GM18951 (cell line): ENCODE data around the gene ELAPOR1.
"Not testable (repeated sequence)": the region's sequence is repeated elsewhere in the genome, so short reads cannot be mapped to it uniquely, and the experiment has no call there.

ENCODE experiments used
- POLR2A ChIP-seq: IDR thresholded peaks from 4 replicates; pipeline ENCODE4 v1.6.1; 2011; ENCODE audit warnings: mild to moderate bottlenecking; ENCODE audit not compliant: insufficient read length, insufficient read depth; ENCODE audit errors: extremely low read depth
- in situ Hi-C: fragments of 300-500 bp; cut with MboI; formaldehyde crosslinking; loops from one replicate; pipeline ENCODE4 v1.12.0; 2022; ENCODE audit warnings: low sequenced_read_pairs, mixed read lengths, inconsistent platforms; ENCODE audit not compliant: unreplicated experiment

ELAPOR1 gene

DNA sequence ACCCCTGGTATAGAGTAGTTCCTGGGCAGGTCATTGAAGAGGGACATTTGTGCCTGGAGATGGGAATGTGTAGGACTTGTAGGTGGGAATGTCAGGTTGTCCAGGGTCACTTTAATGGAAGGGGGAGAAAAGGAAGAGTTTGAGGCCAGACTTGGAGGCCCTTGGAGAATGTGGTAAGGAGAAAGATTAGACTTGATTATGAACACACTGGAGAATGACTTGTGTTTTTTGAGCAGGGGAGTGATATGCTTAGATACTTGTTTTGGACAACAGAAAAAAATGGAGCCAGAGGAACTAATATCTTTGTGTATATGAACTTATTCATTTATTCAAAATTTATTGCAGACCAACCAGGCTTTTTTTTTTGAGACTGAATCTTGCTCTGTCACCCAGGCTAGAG lies 17.9 kb downstream of the ELAPOR1 start:
- TF ChIP-seq POLR2A, result no peak
- in situ Hi-C loops, result no loop called here

DNA sequence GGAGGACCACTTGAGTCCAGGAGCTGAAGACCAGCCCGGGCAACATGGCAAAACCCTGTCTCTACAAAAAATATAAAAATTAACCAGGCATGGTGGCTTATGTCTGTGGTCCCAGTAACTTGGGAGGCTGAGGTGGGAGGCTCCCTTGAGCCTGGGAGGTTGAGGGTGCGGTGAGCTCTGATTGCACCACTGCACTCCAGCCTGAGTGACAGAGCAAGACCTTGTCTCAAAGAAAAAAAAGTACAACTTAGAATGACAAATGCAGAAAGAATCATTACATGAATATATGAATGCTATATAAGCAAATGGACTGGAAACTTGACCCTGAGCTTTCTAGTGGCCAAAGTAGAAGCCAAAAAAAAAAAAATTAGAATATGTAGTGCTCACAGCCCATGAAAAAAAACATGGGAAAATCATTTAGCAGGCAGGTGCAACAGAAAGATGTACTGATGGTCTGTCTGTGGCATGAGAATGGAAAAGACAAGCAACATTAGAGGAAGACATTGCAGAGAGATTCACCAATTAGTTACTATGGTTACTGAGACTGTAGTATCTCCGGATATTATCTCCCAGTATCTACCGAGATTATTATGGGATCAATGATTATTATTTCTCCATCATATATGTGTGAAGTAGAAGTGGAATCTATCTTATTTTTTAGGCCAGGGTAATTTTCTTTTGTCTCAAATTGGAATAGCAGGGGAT lies 19.2 kb downstream of the ELAPOR1 start:
- TF ChIP-seq POLR2A, result no peak
- in situ Hi-C loops, result no loop called here

DNA sequence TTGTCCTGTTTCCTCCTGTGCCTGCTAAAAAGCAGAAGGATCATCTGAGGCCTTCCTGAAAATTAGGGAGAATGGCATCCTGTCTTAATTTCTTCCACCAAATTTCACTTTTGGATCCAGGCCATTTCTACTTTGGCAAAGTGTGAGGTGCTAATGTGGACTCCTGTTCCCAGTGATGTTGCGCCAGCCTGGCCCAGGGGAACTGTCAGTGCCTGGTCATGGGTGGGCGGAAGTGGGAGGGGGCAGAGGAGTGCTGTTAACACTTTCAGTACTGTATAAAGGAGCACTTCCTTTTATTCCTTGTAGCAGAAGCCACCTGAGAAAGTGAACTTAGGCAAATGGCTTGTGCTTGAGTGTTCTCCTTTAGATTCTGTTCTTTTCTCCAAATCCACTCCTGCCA lies 19.9 kb downstream of the ELAPOR1 start:
- in situ Hi-C loops, result no loop called here

DNA sequence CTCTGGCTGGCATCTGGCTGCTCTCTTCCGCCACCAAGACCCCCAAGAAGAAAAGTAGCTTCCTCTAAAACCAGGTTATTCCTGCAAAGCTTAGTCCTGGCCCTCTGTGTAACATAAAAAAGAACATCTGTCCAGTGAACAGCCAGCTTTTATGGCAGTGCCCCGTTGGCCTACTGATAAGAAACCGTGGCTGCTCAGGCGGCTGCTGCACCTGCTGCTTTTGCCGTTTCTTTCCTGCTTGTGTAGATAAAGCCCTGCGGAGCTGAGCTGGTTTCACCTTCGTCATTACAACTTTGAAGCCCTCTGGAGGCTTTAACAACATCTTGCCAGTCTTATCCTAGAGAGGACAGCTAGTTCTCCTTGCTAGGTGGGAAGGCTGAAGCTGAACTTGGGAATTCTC lies 20.5 kb downstream of the ELAPOR1 start:
- in situ Hi-C loops, result no loop called here
- no peak for TF ChIP-seq POLR2A

More for the DNA sequence above, 19.9 kb downstream of the ELAPOR1 start:
- no peak for TF ChIP-seq POLR2A

DNA sequence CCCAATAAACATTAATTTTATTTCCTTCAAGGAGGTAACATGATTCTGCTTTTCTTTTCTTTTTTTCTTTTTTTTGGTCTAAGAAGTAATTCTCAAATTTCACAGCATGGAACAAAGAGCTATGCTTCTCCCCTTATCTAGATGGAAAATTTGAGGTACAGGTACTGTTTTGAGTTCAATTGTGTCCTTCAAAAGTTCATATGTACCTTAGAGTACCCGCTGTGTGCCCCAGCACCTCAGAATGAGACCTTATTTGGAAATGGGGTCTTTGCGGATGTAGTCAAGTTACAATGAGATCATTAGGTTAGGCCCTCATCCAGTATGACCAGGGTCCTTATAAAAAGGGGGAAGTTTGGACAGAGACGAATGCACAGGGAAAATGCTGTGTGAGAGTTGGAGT lies 22.0 kb downstream of the ELAPOR1 start:
- no peak for TF ChIP-seq POLR2A
- in situ Hi-C loops, result no loop called here

DNA sequence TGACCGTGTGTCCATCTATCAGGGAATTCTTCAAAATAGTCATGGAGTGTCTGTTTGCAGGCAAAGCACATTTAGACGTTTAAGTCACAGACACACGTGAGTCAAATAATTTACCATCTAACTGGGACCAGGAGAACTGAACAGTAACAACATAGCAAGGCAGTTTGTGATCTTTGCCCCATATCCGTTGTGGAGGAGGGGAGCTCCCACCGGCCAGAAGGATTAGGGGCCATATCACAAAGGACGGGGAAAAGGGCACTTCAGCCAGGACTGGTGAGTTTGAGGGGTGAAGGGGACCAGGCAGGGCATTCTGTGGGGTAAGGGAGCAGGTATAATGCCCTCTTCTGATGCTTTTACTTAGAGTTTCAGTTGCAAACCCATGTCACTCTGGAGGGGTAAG lies 22.9 kb downstream of the ELAPOR1 start:
- in situ Hi-C loops, result no loop called here
- TF ChIP-seq POLR2A, result no peak

DNA sequence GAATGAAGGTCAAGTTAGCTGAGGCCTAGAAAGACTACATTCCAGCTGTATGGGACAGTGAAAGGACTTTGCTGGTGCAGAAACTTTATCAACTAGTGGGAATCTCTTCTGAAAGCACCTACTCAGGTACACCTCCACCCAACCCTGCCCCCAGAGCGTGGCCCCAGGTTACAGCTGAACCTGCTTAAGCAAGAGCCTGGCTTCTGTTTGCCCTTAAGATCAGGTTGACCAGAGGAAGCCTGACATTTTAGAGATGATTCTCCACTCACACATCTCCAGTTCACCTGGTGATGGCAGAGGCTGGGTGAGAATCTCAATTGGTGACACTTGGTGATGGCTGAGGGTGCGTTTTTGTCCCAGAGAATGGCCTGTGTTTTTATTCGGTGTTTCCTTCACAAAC lies 24.0 kb downstream of the ELAPOR1 start:
- TF ChIP-seq POLR2A, result no peak
- in situ Hi-C loops, result no loop called here

DNA sequence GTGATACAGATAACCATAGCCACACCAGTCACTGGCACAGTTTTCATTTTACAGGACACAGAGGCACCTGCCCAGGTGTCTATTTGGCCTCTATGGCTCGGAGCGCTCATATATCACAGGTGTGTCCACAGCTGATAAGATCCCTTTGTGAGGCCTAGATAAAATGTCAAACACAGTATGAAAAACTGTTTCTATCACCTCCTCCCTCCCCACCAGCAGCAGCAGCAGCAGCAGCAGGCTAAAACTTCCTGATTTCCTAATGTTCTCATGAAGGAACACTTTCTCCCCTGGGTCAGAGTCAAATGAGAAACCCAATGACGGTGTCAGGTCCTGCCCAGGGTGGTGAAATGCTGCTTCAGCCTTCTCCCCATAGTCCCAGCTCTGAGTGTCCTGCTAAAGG lies 24.4 kb downstream of the ELAPOR1 start:
- TF ChIP-seq POLR2A, result no peak
- in situ Hi-C loops, result no loop called here

DNA sequence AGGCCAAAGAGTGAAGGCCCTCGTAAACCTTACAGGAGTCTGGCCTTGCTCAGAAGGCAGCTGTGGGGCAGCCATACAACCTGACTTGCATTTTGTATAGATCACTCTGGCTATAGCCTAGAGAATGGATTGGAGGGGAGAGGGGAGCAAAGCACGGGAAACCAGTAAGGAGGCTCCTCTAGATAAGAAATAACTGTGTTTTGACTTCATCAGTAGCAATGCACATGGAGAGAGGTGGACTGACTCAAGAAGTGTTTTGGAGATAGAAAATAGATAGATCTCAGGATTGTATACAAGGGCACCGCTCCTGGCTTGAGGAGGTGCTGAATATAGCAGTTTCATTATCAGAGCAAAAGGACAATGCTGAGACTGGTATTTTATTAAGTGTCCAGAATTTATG lies 26.5 kb downstream of the ELAPOR1 start:
- in situ Hi-C loops, result no loop called here
- TF ChIP-seq POLR2A, result no peak

DNA sequence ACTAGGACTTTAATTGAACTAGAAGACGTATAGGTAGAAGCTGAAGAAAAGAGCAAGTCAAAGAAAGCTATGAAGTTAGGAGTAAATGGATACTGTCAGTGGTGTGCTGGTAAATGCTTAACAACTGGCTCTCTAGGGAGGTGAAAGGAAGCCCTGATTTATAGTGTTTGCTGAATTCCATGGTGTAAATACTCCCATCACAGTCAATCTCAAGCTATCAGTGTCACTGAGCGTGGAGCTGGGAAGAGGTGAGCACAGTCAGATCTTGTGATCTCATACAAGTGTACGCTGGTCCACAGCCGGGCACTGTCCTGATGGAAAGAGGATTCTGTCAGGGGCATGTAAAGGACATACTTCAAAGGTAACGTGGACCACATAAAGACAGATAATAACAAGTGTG lies 28.3 kb downstream of the ELAPOR1 start:
- in situ Hi-C loops, result no loop called here
- TF ChIP-seq POLR2A, result no peak

DNA sequence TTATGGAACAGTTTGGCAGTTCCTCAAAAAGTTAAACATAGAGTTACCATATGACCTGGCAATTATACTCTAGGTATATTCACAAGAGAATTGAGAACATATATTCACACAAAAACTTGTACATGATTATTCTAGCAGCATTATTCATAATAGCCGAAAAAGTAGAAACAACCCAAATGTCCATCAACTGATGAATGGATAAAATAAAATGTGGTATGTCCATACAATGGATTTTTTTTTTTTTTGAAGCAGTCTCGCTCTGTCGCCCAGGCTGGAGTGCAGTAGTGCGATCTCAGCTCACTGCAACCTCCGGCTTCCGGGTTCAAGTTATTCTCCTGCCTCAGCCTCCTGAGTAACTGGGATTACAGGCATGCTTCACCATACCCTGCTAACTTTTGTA lies 28.8 kb downstream of the ELAPOR1 start:
- in situ Hi-C loops, result not testable (repeated sequence)

DNA sequence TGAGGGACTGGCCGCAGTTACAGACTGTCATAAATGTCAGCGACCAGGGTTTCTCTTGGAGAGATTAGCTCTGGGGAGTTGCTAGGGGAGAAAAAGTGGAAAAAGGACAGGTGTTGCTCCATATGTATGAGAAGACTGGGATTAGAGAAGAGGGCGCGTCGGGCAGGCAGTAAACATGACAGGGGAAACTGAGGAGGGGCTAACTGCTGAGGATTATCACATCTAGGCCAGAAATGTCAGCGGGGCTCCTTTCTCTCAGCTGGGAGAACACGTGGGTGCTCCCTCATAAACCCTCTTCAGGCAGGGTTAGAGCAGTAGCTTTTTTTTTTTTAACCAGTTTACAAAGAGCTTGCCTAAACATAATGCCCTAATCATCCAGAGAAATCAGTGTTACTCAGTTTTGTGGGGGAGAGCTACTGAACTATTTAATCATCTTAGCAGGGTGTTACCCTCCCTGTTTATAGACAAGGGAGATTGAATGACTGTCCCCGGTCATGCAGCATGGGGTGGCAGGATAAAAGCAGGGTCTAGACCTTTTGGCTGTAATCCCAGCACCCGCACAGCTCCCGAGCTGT lies 35.2 kb downstream of the ELAPOR1 start:
- in situ Hi-C loops, result no loop called here

DNA sequence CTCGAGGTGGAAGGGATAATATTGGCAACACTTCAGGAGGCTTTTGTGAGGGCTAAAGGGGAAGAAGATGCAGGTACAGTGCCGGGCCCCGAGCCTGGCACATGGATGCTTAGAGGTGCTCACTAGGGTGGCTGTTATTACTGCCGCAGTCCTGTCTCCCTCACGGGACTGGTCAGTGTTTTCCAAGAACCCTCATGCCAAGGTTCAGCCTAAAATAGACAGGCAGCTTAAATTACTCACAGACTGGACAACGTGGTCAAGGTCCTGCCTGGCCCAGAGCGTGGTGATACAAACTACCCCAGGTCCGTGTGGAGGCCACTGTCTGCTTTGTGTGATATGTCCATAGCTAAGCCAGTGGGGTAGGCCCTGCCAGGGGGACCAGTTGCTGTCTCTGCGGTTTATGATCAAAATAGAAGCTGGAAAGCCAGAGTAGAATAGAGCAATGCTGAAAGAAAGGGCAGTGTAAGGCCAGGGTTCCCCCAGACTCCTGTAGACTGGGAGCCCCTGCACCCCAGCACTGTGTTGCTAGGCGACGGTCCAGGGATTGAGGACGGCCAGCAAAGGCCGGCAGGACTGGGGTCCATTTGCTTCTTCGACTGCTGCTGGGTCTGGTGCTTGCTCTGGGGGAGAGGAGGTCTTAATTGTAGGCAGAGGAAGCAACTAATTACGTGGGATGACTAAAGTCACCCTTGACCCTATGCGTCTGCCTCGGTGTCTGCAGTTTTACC lies 36.1 kb downstream of the ELAPOR1 start:
- TF ChIP-seq POLR2A, result no peak
- in situ Hi-C loops, result no loop called here

More for the DNA sequence above, 35.2 kb downstream of the ELAPOR1 start:
- no peak for TF ChIP-seq POLR2A

DNA sequence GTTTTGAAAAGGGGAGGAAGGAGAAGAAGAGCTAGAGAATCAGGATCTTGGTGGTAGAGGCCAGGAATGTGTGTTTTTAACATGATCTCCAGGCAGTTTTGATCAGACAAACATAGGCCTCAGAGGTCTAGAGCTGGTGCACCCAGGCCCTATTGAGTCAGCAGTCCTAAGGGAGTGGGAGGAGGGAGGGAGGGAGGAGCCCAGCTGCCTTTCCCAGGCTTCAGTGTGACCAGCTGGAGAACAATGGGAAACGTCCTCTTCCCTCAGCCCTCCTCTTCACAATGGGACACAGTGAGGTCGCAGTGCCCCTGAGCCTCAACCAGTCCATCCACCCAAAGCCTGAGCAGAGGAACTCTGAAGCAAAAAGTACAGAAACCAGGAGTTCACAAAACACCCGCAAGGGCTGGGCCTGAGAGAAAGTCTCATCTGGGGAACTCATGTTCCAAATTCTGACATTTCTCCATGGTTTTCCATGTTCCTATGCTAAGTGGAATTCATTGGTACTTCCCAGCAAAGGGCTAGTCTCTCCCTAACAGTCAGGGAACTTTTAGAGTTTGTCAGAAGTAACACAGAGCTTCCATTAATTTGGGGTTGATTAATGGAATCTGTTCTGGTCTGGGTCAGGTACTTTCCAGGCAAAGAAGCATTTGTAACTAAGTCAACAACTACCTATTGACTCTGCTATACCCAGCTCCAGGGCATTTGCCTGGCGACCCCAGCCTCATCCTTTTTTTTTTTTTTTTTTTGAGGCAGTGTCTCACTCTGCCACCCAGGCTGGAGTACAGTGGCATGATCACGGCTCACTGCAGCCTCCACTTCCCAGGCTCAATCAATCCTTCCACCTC lies 37.5 kb downstream of the ELAPOR1 start:
- no peak for TF ChIP-seq POLR2A
- in situ Hi-C loops, result no loop called here

DNA sequence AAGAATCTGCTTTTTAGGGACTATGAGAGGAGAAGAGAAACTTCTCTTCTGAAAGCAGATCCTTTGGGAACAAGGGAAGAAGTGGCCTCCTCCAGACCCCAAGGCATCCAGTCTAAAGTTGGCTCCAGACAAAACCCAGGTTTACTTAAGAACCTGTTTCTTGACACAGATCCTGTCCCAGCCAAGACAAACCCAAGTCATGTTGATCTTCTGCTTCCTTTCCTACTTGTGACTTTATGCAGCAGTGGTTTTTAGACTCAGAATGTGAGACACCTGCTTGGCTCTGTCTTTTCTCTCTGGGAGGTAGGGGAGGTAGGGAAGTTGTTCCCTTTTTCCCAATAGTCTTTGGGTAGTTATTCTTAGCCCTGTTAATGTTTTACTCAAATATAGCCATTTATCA lies 38.3 kb downstream of the ELAPOR1 start:
- in situ Hi-C loops, result no loop called here

More for the DNA sequence above, 38.3 kb downstream of the ELAPOR1 start:
- no peak for TF ChIP-seq POLR2A
